ENCODE measurements around the gene MT1H. TPM values are rescaled to one million over a fixed set of nuclear protein-coding genes. Genes with fewer than 3 reads are reported as not detected.
"Not testable (repeated sequence)": the region's sequence is repeated elsewhere in the genome, so short reads cannot be mapped to it uniquely, and the experiment has no call there.

Gene MT1H
- not detected for total RNA-seq
- long read RNA-seq = 0 reads

DNA sequence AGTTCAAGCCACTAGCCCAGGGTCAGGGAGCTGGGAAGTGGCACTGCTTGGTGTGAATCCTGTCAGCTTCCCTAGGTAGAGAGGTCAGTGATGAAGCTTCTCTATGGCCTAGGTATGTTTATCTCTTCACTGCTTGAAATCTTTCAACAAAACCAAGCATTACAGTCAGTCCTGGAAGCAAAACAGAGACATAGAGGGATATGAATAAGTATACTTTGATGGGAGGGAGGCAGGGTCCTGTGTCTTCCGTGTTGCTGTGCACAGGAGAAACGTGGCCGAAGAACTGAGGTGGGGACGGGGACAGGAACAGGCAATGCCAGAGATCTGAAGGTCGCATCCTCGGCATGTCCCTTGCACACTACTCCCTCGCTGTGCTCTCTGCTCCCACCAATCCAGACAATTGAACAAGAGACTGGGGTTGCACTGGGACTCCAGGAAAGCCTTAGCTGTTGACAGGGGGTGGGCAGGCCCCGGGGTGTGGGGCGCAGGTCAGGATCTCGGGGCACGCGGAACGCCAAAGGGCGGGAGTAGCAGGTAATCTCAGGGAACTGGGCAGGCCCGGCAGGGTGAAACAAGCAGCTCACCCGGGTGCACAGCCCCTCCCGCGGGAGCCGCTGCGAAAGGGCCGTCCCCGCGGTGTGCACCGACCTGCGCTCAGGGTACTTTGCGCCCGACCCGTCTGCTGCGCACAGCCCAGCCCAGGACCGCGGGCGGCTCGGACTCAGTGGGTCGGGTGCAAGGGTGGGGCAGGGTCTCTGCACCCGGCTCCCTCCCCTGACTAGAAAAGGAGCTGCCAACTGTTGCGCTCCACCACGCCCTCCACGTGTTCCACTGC is at the start of gene MT1H:
MT1H (plus strand) TSS at position 810 of the 835 bp plus-strand sequence. CDS start 71 bp downstream, outside the sequence.
- intact Hi-C loops (cut with DNase I) = no loop called here
- no peak for DNase-seq
- ATAC-seq = peak in 1 of 2 donors; percentile 35

- DNase-seq = no peak
- intact Hi-C loops (cut with DNase I) = no loop called here
- ATAC-seq = no peak
Measured at GRCh38 chr16:56620339-56620897, 49.2 kb upstream of the MT1H start.

GRCh38 chr16:56621665-56622445 is 47.8 kb upstream of the MT1H start:
- ATAC-seq; intact Hi-C loops (cut with DNase I); DNase-seq: not testable (repeated sequence)

DNA sequence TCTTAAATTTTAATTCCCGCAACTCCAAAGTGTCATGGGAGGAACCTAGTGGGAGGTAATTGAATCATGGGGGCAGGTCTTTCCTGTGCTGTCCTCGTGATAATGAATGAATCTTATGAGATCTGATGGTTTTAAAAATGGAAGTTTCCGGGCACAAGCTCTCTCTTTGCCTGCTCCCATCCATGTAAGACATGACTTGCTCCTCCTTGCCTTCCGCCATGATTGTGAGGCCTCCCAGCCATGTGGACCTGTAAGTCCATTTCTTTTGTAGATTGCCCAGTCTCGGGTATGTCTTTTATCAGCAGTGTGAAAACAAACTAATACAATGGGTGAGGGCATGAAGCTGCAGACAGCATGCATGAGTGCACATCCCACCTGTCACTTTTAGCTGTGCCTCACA is 46.4 kb upstream of the MT1H start:
- ATAC-seq; intact Hi-C loops (cut with DNase I); DNase-seq: not testable (repeated sequence)

- no peak for DNase-seq
- intact Hi-C loops (cut with DNase I) = no loop called here
- no peak for ATAC-seq
Measured at GRCh38 chr16:56623637-56624036, 46.0 kb upstream of the MT1H start.

DNA sequence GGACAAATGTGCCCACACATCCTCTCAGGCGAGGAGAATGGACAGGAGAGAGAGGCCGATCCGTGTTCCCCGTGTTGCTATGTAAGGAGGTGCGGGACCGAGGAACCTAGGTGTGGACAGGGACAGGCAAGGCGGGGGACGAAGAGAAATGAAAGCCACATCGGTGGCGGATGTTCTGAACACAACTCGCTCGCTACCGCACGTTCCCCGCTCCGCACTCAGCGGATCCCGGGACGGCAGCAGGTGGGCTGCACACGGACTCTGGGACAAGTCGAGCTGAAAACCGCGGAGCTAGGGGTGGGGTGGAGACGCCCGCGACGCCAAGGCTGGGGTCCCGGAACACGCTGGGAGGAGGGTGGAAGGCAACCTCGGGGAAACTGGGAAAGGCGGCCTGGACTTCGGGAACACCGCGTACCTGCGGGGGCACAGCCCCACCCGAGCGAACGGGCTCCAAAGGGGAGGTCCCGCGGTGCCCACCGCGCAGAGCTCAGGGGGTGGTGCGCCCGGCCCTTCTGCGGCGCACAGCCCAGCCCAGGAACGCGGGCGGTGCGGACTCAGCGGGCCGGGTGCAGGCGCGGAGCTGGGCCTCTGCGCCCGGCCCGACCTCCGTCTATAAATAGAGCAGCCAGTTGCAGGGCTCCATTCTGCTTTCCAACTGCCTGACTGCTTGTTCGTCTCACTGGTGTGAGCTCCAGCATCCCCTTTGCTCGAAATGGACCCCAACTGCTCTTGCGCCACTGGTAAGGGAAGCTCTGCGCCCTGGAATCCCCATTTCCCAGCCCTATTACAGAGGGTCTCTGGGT is 44.3 kb upstream of the MT1H start, which contains the start of gene MT1E:
MT1E (plus strand) TSS at position 642 of the 803 bp plus-strand sequence; CDS start at position 713, 71 bp downstream.
- ATAC-seq (peak; percentile 95 to 96), DNase-seq (peak; percentile 85)
- intact Hi-C loops (cut with DNase I) = no loop called here

DNA sequence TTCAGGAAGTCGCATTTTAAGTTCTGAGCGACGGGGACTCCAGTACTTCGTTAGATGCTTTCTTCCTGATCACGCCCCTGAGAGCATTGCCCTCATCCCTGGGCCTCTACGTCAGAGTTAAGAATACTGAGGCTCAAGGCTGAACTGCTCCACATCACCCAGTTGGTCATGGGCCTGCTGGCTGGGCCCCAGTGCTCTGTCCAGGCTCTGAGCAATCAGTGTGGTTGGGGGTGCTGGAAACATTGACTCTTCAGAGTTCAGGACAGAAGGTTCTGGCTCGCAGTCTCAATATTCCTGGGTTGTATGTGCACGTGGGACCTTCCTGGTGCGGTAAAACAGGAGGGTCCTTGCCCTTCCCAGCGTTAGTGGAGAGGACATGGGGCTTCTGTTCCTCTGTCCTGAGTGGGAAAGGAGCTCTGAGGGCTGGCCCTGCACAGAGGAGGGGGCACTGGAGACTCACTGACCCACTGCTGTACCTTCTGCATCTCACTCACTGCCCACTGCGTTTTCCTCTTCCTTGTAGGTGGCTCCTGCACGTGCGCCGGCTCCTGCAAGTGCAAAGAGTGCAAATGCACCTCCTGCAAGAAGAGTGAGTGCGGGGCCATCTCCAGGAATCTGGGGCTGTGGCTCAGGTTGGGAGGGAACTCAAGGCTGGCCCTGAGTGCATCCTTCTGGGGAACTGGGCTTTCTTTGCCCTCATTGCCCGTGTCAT is 43.5 kb upstream of the MT1H start:
- peak; percentile 83 for ATAC-seq
- intact Hi-C loops (cut with DNase I) = no loop called here

DNA sequence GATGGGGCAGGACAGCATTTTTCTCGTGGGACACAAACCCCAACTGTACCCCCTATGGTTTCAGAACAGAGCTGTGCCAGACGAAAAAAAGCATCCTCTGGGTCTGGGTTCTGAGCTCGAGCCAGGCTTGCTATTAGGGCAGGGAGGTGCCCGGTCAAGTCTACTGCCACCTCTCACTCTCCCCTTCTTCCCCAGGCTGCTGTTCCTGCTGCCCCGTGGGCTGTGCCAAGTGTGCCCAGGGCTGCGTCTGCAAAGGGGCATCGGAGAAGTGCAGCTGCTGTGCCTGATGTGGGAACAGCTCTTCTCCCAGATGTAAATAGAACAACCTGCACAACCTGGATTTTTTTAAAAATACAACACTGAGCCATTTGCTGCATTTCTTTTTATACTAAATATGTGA is 42.9 kb upstream of the MT1H start:
- intact Hi-C loops (cut with DNase I) = no loop called here
- DNase-seq = no peak
- ATAC-seq = peak in 1 of 2 donors; percentile 2

More for the DNA sequence above, 43.5 kb upstream of the MT1H start:
- DNase-seq = peak; percentile 78

DNA sequence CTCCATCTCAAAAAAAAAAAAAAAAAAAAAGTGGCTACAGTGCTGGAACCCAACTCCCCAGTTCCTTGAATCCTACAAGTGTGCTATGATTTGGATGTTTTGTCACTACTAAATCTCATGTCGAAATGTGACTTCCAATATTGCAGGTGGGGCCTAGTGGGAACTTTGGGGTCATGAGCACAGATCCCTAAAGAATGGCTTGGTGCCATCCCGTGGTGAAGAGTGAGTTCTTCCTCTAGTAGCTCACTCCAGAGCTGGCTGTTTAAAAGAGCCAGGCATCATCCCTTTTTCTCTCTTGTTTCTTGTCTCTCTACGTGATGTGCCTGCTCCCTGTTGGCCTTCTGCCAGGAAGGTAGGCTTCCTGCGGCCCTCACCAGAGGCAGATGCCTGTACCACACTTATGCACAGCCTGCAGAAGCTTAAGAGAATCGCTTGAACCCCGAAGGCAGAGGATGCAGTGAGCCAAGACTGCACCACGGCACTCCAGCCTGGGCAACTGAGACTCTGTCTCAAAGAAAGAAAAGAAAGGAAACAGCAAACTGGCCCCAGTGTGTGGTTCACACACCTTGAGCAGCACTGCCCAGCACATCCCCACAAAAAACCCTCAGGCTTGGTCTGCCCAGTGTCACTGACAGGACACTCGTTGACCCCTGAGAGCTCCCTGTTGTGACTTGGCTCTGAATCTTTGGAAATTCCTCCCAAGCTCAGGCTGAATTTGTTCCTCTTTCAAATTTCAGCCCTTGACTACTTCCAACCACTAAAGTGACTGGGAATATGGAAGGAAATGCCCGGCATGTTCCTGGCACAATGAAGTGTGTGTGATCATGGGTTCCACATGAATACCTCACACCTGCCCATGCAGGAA is 40.9 kb upstream of the MT1H start:
- intact Hi-C loops (cut with DNase I) = no loop called here
- DNase-seq (no peak), ATAC-seq (no peak)

- intact Hi-C loops (cut with DNase I) = no loop called here
- no peak for ATAC-seq
Measured at GRCh38 chr16:56629531-56629930, 40.1 kb upstream of the MT1H start.

DNA sequence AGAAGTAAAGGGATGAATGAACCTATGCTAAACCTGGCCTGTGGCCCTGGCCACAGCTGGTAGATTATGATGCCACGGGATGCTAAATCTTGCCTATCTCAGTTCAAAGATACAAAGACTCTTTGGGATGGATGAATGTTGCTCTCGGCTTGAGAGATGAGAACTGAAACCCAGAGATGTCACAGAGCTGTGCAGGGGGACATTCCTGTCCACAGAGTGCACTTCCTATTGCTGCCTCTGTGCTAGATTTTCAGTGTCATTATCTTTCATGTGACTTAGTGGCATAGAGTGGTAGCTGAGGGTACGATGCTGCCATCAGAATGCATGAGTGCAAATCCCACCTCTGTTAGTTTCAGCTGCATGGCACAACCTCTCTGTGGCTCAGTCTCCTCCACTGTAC is 39.5 kb upstream of the MT1H start:
- DNase-seq (no peak), ATAC-seq (no peak)
- intact Hi-C loops (cut with DNase I) = no loop called here

More at GRCh38 chr16:56629531-56629930, 40.1 kb upstream of the MT1H start:
- DNase-seq = no peak

DNA sequence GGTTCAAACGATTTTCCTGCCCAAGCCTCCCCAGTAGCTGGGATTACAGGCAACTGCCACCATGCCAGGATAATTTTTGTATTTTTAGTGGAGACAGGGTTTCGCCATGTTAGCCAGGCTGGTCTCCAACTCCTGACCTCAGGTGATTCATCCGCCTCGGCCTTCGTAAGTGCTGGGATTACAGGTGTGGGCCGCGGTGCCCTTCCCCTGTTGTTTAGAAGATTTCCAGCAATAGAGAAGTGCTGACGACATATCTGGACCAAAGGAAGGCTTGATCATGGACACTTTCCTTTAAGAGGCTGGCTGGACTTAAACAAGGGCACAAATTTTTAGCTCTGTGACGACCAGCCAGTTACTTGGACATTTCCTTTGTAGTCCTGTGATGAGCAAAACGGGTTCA is 38.4 kb upstream of the MT1H start:
- intact Hi-C loops (cut with DNase I) = no loop called here
- DNase-seq (no peak), ATAC-seq (no peak)

- intact Hi-C loops (cut with DNase I) = no loop called here
- no peak for ATAC-seq
- DNase-seq = no peak
Measured at GRCh38 chr16:56631832-56632155, 37.8 kb upstream of the MT1H start.

- DNase-seq = peak; percentile 85
- peak; percentile 90 to 93 for ATAC-seq
- intact Hi-C loops (cut with DNase I) = no loop called here
Measured at GRCh38 chr16:56632156-56632847, 37.3 kb upstream of the MT1H start, which contains the start of gene MT1M. TSS of gene MT1M (plus strand) at chr16:56632659. CDS start at chr16:56632732, 73 bp downstream.

- intact Hi-C loops (cut with DNase I) = no loop called here
Measured at GRCh38 chr16:56632848-56633365, 36.7 kb upstream of the MT1H start.

GRCh38 chr16:56633535-56633934 is 36.1 kb upstream of the MT1H start:
- intact Hi-C loops (cut with DNase I) = no loop called here
- DNase-seq (no peak), ATAC-seq (no peak)

More at GRCh38 chr16:56632848-56633365, 36.7 kb upstream of the MT1H start:
- DNase-seq (no peak), ATAC-seq (peak in 1 of 2 donors; percentile 5)

Measured in left cardiac atrium (tissue), 4 donors.